GM19193 (cell line): ENCODE results near the gene USP34.

Experiments used
- POLR2A ChIP-seq: IDR thresholded peaks from 4 replicates; pipeline ENCODE4 v1.6.1; 2011; ENCODE audit not compliant: insufficient read depth, insufficient read length; ENCODE audit errors: extremely low read depth

Gene USP34

GRCh38 chr2:61470965-61471904, at the start of gene USP34:
Gene USP34, minus strand, starts transcription at chr2:61471087. Its CDS starts 395 bp downstream, at chr2:61470692.
- peak; percentile 95 for TF ChIP-seq POLR2A

GRCh38 chr2:61520261-61520660, 49.4 kb upstream of the USP34 start:
- TF ChIP-seq POLR2A = no peak

- no peak for TF ChIP-seq POLR2A
These were observed 42.0 kb upstream of the USP34 start for GRCh38 chr2:61512768-61513398.

GRCh38 chr2:61510674-61511671, 40.1 kb upstream of the USP34 start:
- TF ChIP-seq POLR2A = no peak

GRCh38 chr2:61504949-61505348, 34.1 kb upstream of the USP34 start:
- no peak for TF ChIP-seq POLR2A

GRCh38 chr2:61499060-61499459, 28.2 kb upstream of the USP34 start:
- no peak for TF ChIP-seq POLR2A

- no peak for TF ChIP-seq POLR2A
These were observed 22.6 kb upstream of the USP34 start for GRCh38 chr2:61493523-61493942.

- no peak for TF ChIP-seq POLR2A
These were observed 21.6 kb upstream of the USP34 start for GRCh38 chr2:61492476-61492875.

- TF ChIP-seq POLR2A = no peak
These were observed 14.4 kb upstream of the USP34 start for GRCh38 chr2:61485281-61485680.

GRCh38 chr2:61478086-61478485, 7.2 kb upstream of the USP34 start:
- no peak for TF ChIP-seq POLR2A

- no peak for TF ChIP-seq POLR2A
These were observed 1.3 kb upstream of the USP34 start for GRCh38 chr2:61471905-61472805.

- no peak for TF ChIP-seq POLR2A
These were observed 550 bp downstream of the USP34 start for GRCh38 chr2:61470122-61470951.
